ENCODE results near the gene ZNF594.
"Not testable (repeated sequence)": the region's sequence is repeated elsewhere in the genome, so short reads cannot be mapped to it uniquely, and the experiment has no call there.

DNA sequence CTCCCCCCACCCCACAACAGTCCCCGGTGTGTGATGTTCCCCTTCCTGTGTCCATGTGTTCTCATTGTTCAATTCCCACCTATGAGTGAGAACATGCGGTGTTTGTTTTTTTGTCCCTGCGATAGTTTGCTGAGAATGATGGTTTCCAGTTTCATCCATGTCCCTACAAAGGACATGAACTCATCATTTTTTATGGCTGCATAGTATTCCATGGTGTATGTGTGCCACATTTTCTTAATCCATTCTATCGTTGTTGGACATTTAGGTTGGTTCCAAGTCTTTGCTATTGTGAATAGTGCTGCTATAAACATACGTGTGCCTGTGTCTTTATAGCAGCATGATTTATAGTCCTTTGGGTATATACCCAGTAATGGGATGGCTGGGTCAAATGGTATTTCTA lies 25.9 kb upstream of the ZNF594 start:
- TF ChIP-seq CTCF (conservative IDR thresholded peaks at IDR 0.05; ENCODE audit: low read length); EZH2phosphoT487 (IDR thresholded peaks at IDR 0.05; ENCODE audit: borderline replicate concordance): not testable (repeated sequence)

Data from Loucy (cell line).